HL-60/S4 treated with phorbol 12-myristate 13-acetate at 8.2 ng/mL for 4 days and 3 days (cell line): ENCODE measurements around the gene SCFD2.
"Not testable (repeated sequence)": the region's sequence is repeated elsewhere in the genome, so short reads cannot be mapped to it uniquely, and the experiment has no call there.

Source experiments
- in situ Hi-C: fragments of 300-500 bp; cut with MboI; formaldehyde crosslinking; loops from 2 replicates; pipeline ENCODE4 v1.15.0; 2022; ENCODE audit warnings: low sequenced_read_pairs

Gene SCFD2

DNA sequence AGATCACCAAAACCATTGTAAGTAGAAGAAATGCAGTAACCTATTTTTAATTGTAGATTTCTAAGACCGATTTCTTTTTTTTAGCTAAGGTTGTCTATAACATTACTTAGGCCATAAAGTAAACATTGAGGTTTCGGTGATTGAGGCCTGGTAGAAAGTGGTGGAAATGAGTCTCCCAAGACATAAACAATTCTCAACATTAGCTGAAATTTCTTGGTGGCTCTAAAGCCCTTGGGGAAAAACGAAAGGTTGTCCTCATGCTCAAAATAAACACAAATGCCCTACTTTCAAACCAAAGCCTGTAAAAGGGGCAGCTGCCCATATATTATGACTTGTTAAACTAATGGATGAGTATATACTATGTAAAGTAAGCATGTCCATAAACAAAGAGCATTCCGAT lies 98.8 kb downstream of the SCFD2 start:
- in situ Hi-C loops, result no loop called here

- in situ Hi-C loops, result not testable (repeated sequence)
These were observed 109.9 kb downstream of the SCFD2 start for GRCh38 chr4:53255986-53256385.

GRCh38 chr4:53240573-53240972 lies 125.3 kb downstream of the SCFD2 start:
- in situ Hi-C loops, result no loop called here

- in situ Hi-C loops, result not testable (repeated sequence)
These were observed 127.5 kb downstream of the SCFD2 start for GRCh38 chr4:53238352-53238751.

GRCh38 chr4:53237811-53238210 lies 128.1 kb downstream of the SCFD2 start:
- in situ Hi-C loops, result not testable (repeated sequence)

- in situ Hi-C loops, result not testable (repeated sequence)
These were observed 129.2 kb downstream of the SCFD2 start for GRCh38 chr4:53236624-53237023.

- in situ Hi-C loops, result no loop called here
These were observed 130.3 kb downstream of the SCFD2 start for GRCh38 chr4:53235547-53235946.

GRCh38 chr4:53234669-53235068 lies 131.2 kb downstream of the SCFD2 start:
- in situ Hi-C loops, result no loop called here

- in situ Hi-C loops, result no loop called here
These were observed 131.8 kb downstream of the SCFD2 start for GRCh38 chr4:53234111-53234510.

DNA sequence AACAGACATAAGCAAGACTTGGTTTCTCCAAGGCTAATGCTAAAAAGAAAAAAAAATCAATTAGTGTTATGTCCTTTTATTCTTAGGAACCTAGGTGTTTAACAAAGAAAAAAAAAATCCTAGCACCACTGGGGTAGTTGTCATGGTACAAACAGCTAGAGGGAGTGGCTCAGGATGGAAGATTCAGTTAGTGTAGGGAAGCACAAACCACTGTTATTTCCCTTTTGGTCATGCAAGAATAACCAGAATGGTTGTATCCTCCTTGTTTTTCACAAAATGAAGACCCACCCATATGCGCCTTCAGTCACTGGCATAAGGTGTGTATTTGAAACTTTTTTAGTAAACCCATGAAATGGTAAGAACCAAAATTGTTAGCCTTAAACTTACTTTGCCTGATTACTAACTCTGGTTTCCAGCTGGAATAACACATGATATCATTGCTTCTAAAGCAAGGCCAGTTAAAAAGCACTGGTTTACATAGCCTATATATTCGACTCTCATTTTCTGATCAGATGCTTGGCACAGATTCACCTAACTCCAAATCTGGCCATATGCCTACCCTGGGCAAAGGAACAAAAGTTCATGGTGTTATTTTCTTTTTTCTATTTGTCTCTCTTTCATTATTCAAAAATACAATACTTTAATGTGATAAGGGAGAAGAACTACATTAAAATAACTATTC lies 132.6 kb downstream of the SCFD2 start:
- in situ Hi-C loops, result no loop called here

GRCh38 chr4:53232371-53232770 lies 133.5 kb downstream of the SCFD2 start:
- in situ Hi-C loops, result no loop called here

- in situ Hi-C loops, result no loop called here
These were observed 137.8 kb downstream of the SCFD2 start for GRCh38 chr4:53228036-53228435.

DNA sequence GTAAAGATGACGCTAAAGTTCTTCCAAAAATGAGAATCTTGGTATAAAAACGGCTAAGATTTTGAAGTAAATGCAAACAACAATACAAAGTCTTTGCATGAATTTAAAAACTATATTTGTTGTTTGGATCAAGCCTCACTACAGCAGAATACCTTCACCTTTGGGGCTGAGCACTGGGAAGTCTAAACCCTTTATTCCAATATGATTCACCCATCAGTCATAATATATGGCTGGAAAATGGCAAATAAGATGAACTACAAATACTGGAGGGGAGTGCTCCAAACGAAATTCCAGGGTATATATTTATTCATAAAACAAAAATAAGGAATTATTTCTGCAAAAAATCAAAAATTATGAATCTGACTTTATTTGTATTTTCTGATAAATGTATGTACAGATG lies 138.4 kb downstream of the SCFD2 start:
- in situ Hi-C loops, result no loop called here

DNA sequence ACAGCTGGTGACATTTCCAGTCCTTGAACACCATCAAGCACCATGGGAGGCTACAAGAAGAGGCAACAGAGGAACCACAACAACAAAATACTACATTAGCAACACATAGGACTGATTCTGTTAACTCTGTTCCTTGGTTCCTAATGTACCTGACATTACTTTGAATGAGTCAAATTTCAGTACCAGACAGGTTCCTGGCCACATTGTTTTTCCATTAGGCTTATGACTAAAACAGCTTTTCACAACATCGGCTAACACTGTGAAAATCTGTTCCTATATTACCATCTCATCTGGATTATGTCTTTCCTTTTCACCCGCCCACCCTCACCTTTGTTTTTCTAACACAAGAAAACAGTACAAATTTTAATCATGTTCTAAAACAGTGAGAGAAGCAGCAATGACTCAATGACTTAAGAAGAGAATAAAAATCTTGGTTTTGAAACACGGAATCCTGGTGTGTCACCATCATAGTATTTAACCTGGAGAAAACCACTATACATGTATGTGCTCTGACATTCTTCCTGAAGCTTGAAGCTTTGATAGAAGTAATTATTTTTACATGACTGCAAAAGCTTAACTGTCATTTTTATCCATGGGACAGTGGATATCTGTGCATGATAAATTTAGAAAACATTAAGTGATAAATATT lies 143.9 kb downstream of the SCFD2 start:
- in situ Hi-C loops, result no loop called here

DNA sequence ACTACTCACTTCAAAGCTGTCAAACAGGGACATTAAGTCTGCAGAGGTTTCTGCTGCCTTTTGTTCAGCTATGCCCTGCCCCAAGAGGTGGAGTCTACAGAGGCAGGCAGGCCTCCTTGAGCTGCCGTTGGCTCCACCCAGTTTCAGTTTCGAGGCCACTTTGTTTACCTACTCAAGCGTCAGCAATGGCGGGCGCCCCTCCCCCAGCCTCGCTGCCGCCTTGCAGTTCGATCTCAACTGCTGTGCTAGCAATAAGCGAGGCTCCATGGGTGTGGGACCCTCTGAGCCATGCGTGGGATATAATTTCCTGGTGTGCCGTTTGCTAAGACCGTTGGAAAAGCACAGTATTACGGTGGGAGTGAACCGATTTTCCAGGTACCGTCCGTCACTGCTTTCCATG lies 146.7 kb downstream of the SCFD2 start:
- in situ Hi-C loops, result not testable (repeated sequence)

- in situ Hi-C loops, result no loop called here
These were observed 157.1 kb downstream of the SCFD2 start for GRCh38 chr4:53208753-53209152.

- in situ Hi-C loops, result no loop called here
These were observed 159.9 kb downstream of the SCFD2 start for GRCh38 chr4:53205970-53206369.

GRCh38 chr4:53199356-53199755 lies 166.5 kb downstream of the SCFD2 start:
- in situ Hi-C loops, result no loop called here

DNA sequence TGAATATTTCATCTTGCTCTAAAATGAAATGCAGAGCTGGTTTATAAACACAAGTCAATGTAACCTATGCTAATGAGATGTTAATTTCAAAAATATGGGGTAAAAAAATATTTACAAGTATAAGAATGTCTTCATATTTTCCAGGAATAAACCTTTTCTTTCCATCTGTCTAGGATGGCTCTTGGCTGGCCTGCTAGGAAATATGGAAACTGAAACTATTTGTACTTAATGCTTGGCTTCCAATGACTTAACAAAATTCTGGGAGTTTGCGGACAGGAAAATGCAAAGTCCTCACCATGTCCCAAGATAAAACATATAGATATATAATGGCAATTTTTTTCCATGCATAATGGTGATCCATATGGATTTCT lies 168.1 kb downstream of the SCFD2 start:
- in situ Hi-C loops, result no loop called here

DNA sequence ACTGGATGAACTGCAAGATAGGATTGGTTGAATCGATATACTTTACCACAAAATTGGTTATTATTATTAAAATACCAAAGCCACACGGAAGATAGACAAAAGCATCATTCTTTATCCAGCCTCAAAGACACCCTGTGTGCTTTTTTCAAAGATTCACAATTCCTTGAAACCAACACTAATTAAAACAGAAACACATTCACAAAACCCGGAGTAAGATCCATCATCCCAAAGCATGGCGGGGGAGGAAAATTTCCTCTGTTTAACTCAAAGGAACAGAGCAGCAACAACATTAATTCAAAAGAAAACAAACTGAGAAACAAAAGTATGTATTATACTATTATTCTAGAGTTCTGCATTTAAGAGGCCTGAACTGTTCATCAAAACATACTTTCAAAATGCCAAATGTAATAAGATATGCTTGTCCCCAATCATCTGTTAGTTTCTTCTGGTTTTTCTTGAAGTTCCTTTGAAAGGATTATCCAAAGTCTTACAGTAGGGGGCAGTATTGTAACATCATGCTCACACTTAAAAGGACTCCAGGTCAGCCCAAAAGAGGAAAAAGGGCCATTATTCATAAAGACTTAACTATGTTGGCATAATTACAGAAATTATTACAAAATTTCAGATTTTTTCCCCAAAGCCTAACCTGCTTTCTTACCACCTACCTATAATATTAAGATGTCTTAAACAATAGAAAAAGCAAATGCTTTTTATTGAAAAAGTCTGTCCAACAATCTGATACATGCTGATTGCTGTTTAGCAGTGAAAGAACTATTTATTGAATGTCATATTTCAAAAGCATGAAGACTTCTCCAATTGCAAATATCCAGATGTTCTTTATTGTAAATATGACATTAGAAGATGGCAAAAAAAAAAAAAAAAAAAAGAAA lies 168.7 kb downstream of the SCFD2 start:
- in situ Hi-C loops, result no loop called here

- in situ Hi-C loops, result no loop called here
These were observed 169.8 kb downstream of the SCFD2 start for GRCh38 chr4:53195815-53196661.
